HG03342 (cell line): Measurements from ENCODE around the gene MARF1.
"Not testable (repeated sequence)": the region's sequence is repeated elsewhere in the genome, so short reads cannot be mapped to it uniquely, and the experiment has no call there.

ENCODE experiments used
- ATAC-seq: cut with Tn5 transposase; IDR thresholded peaks from one replicate; pipeline ENCODE4 v1.9.1; 2021; ENCODE audit warnings: mild to moderate bottlenecking, moderate library complexity; ENCODE audit not compliant: unreplicated experiment

The MARF1 gene

DNA sequence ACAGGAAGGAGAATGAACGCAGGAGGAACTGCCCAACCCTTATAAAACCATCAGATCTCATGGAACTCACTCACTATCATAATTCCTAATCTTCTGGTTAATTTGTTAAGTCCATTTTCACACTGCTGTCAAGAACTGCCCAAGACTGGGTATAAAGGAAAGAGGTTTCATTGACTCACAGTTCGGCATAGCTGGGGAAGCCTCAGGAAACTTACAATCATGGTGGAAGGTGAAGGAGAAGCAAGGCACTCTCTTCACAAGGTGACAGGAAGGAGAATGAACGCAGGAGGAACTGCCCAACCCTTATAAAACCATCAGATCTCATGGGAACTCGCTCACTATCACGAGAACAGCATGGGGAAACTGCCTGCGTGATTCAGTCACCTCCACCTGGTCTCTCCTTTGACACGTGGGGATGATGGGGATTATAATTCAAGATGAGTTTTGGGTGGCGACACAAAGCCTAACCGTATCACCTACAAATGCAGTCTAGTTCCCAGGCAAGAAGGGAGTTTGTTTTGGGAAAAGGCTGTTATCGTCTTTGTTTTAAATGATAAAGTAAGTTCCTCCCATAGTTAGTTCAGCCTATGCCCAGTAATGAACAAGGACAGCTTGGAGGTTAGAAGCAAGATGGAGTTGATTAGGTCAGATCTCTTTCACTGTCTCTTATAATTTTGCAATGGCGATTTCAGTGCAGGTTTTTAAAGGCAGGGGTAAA, 68.9 kb downstream of the MARF1 start:
- ATAC-seq = not testable (repeated sequence)

DNA sequence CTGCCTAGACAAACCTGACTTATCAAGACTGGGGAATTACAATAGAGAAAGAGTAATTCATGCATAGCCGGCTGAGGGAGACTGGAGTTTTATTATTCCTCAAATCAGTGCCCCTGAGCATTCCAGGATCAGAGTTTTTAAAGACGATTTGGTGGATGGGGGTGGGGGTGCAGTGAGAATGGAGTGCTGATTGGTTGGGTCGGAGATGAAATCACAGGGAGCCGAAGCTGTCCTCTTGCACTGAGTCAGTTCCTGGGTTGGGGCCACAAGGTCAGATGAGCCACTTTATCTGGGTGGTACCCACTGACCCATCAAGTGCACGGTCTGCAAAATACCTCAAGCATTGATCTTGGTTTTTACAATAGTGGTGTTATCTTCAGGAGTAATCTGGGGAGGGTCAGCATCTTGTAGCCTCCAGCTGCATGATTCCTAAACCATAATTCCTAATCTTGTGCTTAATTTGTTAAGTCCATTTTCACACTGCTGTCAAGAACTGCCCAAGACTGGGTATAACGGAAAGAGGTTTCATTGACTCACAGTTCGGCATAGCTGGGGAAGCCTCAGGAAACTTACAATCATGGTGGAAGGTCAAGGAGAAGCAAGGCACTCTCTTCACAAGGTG, 69.6 kb downstream of the MARF1 start:
- ATAC-seq = no peak

DNA sequence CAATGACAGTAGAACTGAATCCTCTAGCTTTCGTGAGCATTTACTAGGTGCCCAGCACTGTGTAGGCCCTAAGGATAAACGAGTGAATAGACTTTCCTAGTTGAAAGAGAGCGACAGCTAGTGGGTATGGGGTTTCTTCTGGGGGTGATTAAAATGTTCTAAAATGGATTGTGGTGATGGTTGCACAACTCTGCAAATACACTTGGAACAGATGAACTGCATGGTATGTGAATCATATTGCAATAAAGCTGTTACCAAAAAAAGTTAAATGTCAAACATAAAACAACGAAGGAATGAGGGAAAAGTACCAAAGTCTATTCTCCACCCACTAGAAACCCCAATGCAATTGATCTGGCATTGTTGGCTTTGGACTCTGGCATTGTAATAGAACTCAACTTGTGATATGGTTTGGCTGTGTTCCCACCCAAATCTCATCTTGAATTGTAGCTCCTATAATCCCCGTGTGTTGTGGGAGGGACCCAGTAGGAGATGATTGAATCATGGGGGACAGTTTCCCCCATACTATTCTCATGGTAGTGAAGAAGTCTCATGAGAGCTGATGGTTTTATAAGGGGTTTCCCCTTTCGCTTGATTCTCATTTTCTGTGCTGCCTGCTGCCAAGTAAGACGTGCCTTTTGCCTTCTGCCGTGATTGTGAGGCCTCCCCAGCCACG, 70.5 kb downstream of the MARF1 start:
- no peak for ATAC-seq

DNA sequence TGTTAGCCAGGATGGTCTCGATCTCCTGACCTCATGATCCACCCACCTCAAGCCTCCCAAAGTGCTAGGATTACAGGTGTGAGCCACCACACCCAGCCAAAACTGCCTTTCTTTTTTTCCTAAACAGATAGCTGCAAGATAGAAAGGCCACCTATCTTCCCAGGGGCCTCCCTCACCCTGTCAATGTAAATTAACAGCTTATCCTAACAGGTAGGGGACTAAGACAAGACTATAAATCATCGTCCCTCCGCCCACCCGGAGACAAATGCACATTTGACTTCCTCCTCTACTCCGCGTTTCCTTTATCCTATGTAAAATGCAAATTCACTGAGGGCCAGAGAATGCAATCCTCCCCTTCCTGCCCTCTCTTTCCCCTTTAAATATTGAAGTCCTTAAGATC, 71.4 kb downstream of the MARF1 start:
- no peak for ATAC-seq

DNA sequence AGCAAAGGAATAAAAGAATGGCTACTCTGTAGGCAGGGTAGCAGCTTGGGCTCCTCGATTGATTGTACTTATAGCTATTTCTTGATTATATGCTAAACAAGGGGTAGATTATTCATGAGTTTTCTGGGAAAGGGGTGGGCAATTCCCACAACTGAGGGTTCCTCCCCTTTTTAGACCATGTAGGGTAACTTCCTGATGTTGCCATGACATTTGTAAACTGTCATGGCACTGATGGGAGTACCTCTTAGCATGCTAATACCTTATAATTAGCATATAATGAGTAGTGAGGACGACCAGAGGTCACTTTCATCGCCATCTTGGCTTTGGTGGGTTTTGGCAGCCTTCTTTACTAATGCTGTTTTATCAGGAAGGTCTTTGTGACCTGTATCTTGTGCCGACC, 72.3 kb downstream of the MARF1 start:
- not testable (repeated sequence) for ATAC-seq

DNA sequence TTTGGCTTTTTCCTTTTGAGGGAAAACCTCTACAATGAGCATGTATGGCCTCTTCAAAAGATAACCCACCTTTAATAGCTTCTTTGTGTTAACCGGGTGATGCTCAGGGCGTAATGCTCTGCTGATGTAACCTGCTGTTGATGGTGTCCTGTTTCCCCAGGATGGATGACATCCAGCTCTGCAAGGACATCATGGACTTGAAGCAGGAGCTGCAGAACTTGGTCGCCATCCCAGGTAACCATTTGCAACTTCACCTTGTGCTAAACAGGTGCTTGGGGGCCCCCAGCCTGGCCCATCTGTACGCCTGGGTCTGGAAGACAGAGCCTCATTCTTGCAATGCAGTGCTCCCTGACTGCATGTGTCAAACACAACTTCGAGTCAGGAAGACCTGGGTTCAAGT, 75.1 kb downstream of the MARF1 start:
- ATAC-seq = no peak

DNA sequence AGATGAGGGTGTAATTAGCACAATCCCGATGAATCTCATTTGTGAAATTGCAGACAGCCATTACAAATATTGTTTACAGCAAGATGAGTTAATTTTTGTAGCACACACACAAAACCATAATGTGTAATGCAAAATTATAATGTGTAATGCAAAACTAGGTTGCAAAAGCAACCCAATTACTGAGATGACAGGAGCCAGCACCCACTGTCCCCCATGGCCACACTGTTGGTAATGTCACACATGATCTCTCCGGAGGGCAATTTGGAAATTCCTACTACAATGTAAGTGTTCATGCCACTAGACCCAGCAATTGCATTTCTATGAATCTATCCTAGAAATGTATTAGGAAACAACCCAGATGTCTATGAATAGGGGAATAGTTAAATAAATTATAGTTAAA, 76.9 kb downstream of the MARF1 start:
- no peak for ATAC-seq

DNA sequence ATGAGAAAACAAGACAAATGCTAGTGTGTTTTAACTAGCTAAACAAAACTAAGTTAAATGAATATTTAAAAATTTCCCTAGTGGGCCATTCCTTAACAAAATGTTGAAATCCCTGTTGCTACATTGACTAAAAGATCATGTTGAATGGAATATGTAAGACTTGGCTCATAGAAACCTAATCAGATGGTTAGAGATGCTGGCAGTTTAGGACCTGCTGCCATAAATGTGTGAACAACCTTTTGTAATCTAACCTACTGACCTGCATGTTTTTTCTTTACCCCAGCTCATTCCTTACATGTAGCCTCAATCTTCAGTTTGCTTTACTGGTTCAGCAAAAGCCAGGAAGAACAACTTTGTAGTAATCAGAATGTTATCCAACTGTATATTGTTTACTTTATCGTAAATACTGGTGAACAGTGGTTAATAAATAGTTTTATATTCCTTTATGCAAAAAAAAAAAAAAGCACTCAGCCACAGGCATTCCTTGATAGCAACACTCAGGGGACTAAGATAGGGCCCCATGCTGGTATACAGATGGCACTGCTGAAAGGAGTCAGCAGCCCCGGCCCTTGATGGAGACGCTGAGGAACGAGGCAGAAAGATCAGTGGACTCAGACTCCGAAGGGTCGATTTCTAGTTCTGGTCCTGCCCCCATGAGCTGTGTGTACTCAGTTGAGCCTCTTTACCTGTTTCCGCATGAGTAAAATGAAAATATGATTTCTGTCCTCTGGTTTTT, 78.2 kb downstream of the MARF1 start:
- no peak for ATAC-seq

DNA sequence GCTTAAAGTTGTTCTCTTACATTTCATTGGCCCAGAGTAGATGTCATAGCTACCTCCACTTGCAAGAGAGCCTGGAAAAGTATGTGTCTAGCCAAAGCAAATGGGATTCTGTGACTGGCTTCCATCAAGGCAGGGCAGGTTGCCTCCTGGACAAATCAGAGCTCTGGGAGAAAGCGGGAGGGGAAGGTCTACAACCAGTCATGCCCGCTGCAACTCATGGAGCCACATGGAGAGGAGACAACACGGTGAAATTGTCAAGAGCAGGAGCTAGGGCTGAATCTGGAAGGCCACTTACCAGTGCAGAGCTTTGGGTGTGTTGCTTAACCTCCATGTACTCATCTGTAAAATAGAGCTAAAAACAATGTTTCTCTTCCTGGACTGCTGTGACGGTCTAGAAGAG, 83.8 kb downstream of the MARF1 start:
- ATAC-seq = no peak

DNA sequence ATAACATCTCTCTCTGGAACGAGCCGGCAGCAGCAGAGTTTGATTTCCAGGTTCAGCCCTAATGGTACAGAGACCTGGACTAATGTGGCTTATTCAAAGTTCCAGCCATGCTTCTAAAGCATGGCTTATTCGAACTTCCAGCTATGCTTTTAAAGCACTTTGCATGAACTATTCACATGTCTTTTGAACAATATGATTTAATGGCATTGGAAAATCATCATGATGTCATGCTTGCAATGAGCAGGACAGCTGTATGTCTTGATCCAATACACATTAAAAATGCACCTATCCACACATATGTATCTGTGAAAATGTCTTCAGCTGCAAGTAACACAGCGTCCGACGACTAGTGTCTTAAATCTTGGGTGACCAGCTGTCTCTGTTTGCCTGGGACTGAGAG, 85.7 kb downstream of the MARF1 start:
- no peak for ATAC-seq

DNA sequence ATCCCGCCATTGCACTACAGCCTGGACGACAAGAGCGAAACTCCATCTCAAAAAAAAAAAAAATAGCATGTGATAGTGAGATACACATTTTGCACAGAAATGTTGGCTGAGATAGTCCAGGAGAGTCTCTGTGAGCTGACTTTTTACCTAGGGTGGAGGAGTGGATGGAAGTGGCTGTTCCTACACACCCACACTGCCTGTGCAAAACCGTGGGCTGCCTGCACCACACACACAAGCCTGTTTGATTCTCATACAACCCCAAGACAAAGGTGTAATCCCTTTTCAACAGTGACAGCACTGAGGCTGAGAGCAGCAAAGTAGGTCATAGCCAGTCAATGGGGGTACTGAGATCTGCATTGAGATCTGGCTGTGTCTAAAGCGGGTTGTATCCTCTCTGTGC, 86.8 kb downstream of the MARF1 start:
- ATAC-seq = no peak

DNA sequence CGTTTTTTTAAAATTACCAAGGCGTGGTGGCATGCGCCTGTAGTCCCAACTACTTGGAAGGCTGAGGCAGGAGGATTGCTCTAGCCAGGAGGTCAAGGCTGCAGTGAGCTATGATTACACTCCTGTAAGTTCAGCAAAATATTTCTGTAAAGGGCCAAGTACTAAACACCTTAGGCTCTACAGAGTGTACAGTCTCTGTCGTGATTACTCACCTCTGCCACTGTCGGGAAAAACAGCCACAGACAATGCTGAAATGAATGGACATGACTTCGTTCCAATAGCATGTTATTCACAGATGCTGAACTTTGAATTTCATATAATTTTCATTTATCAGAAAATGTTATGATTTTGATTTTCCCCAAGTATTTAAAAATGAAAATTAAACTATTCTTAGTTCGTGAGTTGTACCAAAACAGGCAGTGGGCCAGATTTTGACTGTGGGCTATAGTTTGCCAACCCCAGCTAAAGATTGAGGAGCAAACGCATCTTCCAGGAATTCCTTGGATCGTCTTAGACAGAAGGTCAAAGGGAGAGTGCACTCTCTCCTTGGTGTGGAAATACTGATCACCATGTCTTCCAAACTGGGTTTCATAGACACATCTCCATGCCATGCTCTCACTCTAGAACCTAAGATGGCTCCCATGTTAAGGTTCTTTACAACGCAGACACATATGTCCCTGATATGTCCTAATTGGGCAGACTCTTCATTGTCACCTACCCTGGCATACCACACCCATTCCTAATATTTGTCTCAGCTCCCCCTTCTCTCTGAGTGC, 89.5 kb downstream of the MARF1 start:
- no peak for ATAC-seq

DNA sequence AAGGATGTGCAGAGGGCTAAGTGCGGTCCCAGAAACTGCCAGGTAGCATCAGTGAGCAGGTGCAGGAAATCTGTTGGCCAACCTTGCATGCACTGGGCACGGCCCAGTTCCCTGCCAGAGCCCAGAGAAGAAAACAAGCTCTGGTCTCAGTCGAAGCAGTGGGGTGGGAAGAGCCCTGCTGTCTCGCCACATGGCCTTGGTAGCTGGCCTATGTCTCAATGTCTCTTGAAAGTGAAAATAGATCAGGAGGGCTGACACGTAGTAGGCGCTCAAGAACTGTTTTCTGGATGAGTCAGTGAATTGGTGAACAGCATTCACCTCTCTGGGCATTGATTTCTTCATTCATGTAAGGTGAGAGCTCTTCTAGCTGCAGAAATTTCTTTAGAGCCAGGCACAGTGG, 90.4 kb downstream of the MARF1 start:
- ATAC-seq = no peak

DNA sequence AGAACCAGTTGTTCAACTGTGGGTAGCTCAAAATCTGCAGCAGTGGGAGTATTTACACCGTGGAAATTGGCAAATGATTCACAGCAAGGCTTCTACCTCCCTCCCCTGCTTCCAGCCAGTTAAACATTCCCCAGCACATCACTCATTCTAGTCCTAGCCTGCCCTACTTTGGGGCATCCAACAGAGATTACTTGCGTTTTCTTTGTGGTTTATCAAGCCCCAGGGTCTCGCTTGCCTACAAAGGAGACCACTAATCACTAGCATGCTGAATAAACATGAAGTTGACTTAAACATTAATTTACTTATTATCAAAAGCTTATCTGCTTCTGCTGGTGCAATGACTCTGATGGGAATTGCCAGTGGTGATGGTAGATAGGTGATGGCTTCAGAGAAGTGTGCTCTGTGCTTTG, 94.5 kb downstream of the MARF1 start:
- no peak for ATAC-seq

DNA sequence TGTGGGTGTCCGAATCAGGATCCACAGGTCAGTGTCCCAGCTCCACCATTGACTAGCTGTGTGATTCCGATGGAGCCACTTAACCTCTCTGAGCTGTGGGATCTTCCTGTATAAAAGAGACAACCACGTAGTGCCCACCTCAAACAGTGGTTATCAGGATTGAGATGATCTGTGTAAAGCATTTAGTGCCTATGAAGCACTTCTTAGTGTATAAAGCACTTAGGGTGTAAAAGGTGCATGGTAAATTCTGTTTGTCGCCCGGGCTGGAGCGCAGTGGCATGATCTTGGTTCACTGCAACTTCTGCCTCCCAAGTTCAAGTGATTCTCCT, 95.2 kb downstream of the MARF1 start:
- no peak for ATAC-seq

DNA sequence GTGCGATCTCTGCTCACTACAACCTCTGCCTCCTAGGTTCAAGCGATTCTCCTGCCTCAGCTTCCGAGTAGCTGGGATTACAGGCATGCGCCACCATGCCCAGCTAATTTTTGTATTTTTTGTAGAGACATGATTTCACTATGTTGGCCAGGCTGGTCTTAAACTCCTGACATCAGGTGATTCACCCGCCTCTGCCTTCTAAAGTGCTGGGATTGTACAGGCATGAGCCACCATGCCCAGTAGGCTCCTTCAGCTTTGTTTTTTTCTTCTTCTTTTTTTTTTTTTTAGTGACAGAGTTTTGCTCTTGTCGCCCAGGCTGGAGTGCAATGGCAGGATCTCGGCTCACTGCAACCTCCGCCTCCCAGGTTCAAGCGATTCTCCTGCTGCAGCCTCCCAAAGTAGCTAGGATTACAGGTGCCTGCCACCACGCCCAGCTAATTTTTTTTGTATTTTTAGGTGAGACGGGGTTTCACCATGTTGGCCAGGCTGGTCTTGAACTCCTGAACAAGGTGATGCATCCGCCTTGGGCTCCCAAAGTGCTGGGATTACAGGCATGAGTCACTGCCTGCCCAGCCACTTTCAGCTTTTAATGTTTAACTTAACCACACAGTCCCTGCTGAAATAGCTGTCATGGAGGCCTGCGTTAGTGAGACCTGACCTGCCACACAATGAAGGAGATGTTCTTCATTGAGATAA, 95.7 kb downstream of the MARF1 start:
- ATAC-seq = not testable (repeated sequence)

DNA sequence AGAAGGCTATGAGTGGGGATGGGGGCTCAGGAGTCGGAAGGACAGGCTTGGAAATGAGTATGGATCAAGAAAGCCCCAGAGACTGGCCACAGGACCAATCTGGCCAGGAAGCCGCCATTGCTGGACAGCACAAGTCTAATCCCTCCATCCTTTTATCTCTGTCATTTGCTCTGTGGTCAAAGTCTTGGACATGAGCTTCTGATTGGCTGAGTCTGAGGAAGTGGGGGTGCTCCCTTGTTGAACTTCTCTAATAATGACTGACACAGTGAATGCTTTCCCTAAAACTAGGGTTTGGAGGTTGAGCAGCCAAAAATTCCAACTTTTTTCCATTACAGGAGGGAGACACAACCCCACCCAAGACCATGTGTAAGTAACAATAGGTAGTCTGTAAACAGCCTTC, 97.4 kb downstream of the MARF1 start:
- no peak for ATAC-seq

DNA sequence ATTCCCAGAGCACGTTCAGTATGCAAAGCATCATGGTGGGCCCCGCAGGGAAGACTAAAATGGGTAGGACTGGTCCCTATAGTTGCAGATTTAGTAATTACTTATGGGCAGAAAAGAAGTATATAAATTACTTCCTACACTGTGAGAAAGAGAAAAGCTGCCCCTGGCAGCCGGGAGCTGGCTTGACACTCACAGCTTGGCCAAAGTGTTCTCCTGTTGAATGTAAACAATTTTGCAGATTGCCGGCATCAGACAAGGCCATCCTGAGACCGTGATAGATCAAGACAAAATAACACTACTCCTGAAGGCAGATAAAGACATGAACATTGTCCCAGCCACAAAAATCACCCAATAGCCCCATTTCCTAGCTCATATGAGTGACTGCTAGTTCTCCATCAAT, 98.5 kb downstream of the MARF1 start:
- ATAC-seq = no peak
